NB4 (cell line): ENCODE data around the gene SKAP2.

Source experiments
- DNase-seq: peaks from one replicate; pipeline ENCODE4 v3.0.0; 2010; ENCODE audit warnings: low read depth
- H3K4me3 ChIP-seq: one replicate; pipeline ENCODE4 v1.5.1; 2011; ENCODE audit warnings: mild to moderate bottlenecking, low read depth, low read length, moderate library complexity
- CTCF ChIP-seq: IDR thresholded peaks from one replicate; pipeline ENCODE4 v1.5.1; 2012; ENCODE audit warnings: low read depth, low read length
- MYC ChIP-seq: IDR thresholded peaks from 2 replicates; pipeline ENCODE4 v1.6.1; 2011; ENCODE audit warnings: low read depth, low read length
- POLR2A ChIP-seq: IDR thresholded peaks from 2 replicates; pipeline ENCODE4 v1.6.1; 2011; ENCODE audit warnings: mild to moderate bottlenecking; ENCODE audit not compliant: insufficient read length; ENCODE audit errors: extremely low read depth
- TF ChIP-seq, protein P1 (sequence below): IDR thresholded peaks from 2 replicates; pipeline ENCODE4 v1.6.1; 2011; ENCODE audit warnings: low read depth, low read length

Gene SKAP2

DNA sequence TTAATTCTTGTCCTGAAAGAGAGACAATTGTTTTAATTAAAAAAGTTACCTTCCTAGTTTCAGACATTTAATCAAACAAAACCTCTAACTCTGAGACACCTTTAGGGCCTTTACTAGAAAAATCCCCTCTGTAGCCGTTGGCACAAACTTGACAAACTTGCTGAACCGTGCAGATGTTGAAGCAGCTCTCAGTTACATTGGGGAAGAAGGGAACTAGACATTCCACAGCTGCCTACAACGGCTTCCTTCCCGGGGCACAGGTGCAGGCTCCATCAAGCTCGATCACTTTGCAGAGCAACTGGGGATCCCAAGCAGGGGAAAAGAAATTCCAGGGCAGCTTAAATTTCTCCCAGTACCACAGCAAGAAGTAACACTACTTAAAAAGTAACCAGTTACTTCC, 141.3 kb downstream of the SKAP2 start:
- no peak overlapping the region for H3K4me3 ChIP-seq
- no peak for DNase-seq
- TF ChIP-seq, protein P1, sequence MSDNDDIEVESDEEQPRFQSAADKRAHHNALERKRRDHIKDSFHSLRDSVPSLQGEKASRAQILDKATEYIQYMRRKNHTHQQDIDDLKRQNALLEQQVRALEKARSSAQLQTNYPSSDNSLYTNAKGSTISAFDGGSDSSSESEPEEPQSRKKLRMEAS = no peak
- TF ChIP-seq CTCF = no peak
- no peak for TF ChIP-seq POLR2A
- TF ChIP-seq MYC = no peak

DNA sequence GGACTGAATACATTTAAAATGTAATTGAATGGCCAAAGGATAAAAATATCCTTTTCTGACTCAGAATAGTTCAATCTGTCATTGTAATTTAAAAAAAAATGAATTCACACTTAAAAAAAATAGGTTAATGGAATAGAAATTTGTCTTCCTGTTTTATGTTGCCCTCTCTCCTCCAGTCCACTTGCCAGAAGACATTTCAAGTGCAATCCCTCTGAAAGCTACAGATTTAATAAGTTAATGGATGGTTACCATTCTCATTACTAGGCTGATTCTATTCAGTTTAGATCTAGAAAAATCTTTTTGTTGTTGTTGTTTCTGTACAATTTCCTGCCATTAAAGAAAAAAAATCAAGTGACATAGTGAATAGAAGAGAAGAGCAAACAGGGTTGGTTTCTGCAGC, 142.9 kb downstream of the SKAP2 start:
- H3K4me3 ChIP-seq = no peak overlapping the region
- no peak for TF ChIP-seq MYC
- no peak for TF ChIP-seq POLR2A
- TF ChIP-seq, protein P1 = no peak
- no peak for TF ChIP-seq CTCF
- DNase-seq = no peak

DNA sequence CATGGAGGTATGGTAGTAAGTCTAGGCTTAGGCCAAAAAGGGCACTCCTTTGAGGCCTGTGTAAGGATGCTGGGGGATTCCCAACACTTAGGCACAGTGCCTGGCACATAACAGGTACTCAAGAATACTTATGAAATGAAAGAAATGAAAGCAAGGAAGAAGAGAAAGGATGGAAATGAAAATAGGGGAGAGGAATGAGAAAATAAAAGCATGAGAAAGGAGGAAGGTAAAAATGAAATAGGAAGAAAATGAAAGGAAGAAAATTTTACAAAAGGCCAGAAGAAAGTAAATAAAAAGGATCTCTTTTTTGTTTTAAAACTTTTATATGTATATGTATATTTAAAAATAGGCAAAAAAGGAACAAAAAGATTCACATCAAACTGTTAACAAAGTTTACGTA, 146.3 kb downstream of the SKAP2 start:
- TF ChIP-seq POLR2A = no peak
- no peak for TF ChIP-seq CTCF
- no peak for TF ChIP-seq MYC
- TF ChIP-seq, protein P1 = no peak
- no peak overlapping the region for H3K4me3 ChIP-seq
- DNase-seq = no peak

DNA sequence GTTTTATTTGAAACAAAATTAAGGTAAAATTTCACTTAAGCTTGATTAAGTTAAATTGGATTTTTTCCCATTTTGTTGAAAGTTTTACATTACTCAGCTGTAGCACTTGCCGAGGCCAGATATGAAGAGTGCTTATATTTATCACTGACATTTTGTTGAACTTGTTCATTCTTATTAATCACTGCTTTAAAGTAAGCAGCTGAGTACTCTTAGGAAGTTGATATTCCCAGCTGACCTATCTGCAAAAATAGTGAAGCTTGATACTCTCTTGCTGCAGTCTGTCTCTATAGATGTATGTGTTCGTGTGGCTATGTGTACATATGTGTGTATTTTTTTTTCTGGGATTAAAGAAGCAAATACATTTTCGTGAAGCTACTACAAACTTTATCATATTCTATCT, 150.0 kb downstream of the SKAP2 start:
- TF ChIP-seq, protein P1 = no peak
- TF ChIP-seq POLR2A = no peak
- no peak for TF ChIP-seq CTCF
- no peak for TF ChIP-seq MYC
- DNase-seq = no peak

DNA sequence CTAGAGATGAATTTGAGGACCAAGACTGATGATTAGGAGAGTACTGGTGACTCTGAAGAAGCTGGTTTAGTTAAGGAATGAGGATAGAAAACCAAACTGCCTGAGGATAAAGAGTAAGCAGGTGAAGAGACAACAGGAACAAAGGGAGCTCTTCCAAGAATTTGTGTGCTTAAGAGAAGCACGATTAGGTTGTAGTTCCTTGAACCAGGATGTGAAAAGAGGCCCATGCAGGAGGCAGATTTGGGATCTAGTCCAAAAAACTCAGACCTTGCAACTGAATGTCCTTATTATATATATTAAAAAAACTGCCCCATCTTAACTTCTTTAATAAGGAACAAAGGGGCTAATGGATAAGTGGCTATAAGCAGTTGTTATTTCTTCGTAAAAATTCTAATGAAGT, 150.4 kb downstream of the SKAP2 start:
- TF ChIP-seq, protein P1 = no peak
- DNase-seq = no peak
- H3K4me3 ChIP-seq = no peak overlapping the region

More for the DNA sequence above, 150.0 kb downstream of the SKAP2 start:
- H3K4me3 ChIP-seq = no peak overlapping the region

DNA sequence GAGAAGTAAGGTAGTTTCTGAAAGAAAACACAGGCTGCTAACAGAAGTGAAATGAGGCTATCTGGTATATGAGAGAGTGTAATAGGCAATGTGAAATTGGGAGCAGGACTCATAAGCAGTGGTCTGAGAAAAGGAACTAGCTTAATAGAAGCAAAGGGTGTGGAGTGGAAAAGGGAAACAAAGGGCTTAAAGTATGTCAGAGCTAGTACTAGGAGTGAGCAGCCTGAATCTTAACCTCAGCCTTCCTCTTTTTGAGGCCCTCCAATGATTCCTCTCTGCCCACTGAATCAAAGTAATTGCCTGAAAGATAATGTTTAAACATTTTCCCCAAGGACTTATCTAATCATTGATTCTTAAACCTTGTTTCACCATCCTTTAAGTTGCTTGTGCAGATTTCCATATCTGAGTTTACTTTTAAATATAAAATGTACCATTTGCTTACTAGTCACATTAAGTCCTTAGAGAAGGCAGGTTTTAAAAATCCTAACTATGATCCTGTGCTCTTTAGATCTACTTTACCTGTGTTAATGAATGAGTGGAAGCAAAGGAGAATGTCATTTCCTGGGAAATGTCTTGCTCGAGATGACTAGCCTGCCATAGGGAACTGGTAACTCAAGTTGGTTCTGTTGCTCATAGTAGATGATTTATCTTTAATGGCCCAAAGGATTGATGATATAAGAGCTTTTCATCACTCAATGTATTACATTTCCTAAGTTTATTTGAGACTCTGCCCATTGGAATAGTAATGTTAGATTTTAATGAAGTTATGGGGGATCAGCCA, 155.0 kb downstream of the SKAP2 start:
- no peak for TF ChIP-seq MYC
- TF ChIP-seq POLR2A = no peak
- TF ChIP-seq, protein P1 = no peak
- no peak for TF ChIP-seq CTCF
- peak; percentile 48 for DNase-seq
- no peak overlapping the region for H3K4me3 ChIP-seq
